Stimulated activated CD4-positive, alpha-beta T cell treated with anti-CD3 and anti-CD28 coated beads, Interleukin-1b, Interleukin-23, amount 100 ng/mL, for 24 hours (primary cell): Measurements from ENCODE around the gene SOX6.
"Not testable (repeated sequence)": the region's sequence is repeated elsewhere in the genome, so short reads cannot be mapped to it uniquely, and the experiment has no call there.

ENCODE experiments used
- DNase-seq, 4 experiments: peaks; one replicate each; pipeline ENCODE4 v3.0.0-alpha.2; 2020; ENCODE audit warnings: low read depth in 4 of 4, low spot score in 1 of 4

The SOX6 gene

GRCh38 chr11:16356057-16356760 lies at the start of gene SOX6:
Gene SOX6 (minus strand): TSS chr11:16356546. CDS start chr11:16341248, 15,298 bp downstream.
- DNase-seq: no peak

GRCh38 chr11:16404781-16405285 lies 48.5 kb upstream of the SOX6 start:
- DNase-seq: no peak

DNA sequence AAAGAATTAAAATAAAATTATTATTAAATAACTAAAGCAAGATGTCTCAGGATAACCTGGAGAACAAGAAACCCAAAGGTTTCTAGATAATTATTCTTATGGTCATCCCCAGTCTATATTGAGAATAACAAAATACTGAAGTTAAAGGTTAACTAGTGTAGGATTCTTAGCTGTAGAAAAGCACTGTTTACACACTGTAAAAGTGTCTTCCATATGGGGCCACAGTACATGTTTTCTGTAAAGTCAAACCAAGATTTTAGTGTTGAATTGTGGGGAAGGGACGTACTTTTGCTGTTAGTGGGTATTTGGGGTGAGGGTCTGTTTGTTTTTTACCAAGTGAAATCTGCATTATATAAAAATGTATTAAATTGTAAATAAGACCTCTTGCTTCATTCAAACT lies 47.5 kb upstream of the SOX6 start:
- DNase-seq: no peak

DNA sequence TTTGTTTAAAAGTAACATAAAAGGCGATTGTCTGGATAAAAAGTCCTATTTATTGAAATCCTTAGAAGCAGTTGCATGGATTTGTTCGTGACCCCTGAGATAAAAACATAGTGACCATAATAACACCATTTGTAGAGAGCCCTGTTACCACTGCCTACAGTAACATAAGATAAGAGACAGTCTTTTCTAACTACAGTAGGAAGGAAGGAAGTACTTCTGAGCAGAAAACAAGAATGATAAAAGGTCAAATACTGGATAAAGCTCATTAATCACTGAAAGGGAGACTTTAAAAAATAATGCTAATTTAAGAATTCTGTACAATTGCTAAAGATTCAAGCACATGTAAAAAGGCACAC lies 47.1 kb upstream of the SOX6 start:
- DNase-seq: no peak

- no peak for DNase-seq
These were observed 46.5 kb upstream of the SOX6 start for GRCh38 chr11:16402654-16403447.

DNA sequence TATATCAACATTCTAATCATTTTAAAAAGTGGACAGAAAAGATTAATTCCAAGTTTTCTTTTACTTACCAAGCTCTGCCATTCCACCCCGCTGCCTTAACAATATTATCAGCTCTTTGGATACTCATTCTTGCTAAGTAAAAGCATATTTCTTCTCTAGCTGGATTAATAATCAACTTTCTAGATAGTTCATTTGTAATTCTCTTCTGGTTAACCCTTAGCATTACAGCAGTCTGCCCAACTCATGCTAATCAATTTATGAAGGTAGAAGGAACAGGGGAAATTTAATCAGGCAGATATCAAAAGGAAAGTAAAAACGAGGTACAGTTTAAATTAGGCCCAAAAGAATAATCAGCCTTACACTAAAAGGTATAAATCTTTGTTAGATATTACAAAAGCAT lies 41.0 kb upstream of the SOX6 start:
- DNase-seq: no peak

DNA sequence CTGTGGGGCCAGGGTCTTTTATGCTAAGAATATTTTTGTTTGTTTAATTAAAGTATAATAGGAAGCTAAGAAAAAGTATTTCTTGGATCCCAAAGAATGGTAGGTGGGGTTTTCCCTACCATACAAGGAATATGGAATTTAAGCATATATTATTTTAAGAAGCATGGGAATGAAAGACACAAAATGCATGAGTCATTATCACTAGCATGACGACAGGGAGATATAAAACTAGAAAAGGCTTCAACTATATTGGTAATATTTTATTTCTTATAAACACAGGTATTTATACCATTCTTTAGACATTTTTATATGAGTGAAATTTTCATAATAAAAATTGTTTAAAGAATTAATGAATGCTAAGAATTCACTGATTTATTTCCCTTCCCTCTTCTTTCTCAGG lies 39.3 kb upstream of the SOX6 start:
- DNase-seq: no peak

GRCh38 chr11:16394947-16395346 lies 38.6 kb upstream of the SOX6 start:
- DNase-seq: no peak

DNA sequence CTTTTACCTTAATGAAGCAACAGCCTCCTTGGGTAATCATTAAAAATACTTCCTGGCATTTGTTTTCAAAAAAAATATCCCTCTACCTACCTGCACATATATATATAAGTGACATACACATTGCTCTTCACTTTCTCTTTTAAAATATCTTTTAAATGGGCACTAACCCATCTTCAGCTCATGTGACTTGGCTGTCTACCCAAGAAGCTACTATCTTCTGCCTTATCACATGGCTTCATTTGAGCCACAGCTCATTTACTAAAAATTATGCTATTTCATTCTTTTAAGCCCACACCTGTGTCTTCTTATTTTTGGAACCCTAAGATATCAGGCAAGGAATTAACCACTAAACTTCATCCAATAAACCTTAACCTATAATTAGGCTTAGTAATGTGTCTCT lies 37.0 kb upstream of the SOX6 start:
- DNase-seq: no peak

GRCh38 chr11:16392616-16393015 lies 36.3 kb upstream of the SOX6 start:
- no peak for DNase-seq

DNA sequence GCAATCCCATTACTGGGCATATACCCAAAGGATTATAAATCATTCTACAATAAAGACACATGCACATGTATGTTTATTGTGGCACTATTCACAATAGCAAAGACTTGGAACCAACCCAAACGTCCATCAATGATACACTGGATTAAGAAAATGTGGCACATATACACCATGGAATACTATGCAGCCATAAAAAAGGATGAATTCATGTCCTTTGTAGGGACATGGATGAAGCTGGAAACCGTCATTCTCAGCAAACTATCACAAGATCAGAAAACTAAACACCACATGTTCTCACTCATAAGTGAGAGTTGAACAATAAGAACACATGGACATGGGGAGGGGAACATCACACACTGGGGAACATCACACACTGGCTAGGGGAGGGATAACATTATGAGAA lies 34.5 kb upstream of the SOX6 start:
- DNase-seq: not testable (repeated sequence)

GRCh38 chr11:16385099-16385498 lies 28.8 kb upstream of the SOX6 start:
- DNase-seq: no peak

DNA sequence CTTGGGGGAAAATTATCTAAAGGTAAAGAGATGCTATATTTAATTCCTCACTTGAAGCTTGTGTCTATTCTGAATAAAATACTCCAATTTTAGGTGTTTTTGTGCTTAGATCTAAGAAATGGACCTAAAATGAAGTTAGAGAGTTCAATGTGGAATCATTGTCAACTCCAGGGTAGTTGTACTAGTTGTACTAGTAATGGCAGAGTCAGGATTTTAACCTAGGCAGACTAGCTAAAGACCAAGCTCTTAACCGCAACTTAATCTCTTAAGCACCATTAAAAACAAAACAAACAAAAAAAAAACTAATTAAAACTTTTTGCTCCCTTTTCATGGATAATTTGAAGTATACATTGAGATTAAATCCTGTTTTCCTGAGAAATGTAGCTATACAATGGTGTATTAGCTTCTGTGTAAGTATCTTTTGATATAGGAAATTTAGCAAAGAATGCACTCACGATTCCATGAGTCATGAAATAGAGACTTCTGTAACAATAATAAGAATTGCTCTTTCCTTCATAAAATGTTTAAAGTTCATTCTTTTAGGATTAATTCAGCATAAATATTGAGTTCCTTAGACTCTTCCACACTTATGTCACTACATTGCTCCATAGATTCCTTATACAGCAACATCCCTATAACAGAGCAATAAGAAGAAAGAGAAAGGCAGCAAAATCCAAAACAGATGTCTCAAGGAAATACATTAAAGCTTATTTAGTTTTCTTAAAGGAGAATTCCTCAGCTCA lies 26.5 kb upstream of the SOX6 start:
- DNase-seq: no peak

- DNase-seq: no peak
These were observed 25.8 kb upstream of the SOX6 start for GRCh38 chr11:16382186-16382585.

GRCh38 chr11:16380941-16381568 lies 24.7 kb upstream of the SOX6 start:
- no peak for DNase-seq

GRCh38 chr11:16378906-16379305 lies 22.6 kb upstream of the SOX6 start:
- DNase-seq: no peak

DNA sequence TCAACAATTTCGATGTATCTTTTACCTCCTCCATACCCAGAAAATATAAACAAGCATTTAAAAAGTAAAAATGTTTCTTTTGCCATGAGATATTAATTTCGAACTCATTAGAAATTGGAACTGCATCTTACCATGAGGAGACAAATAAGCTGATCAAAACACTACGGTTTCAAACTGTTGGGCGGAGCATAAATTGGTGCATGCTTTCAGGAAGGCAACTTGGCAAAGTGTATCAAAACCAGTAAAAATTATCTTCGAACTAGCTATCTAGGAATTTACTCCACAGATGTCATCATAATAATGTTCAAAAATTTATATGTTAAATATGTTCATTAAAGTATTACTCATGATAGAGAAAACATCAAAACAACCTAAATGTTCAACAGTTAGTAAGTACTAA lies 21.4 kb upstream of the SOX6 start:
- no peak for DNase-seq

DNA sequence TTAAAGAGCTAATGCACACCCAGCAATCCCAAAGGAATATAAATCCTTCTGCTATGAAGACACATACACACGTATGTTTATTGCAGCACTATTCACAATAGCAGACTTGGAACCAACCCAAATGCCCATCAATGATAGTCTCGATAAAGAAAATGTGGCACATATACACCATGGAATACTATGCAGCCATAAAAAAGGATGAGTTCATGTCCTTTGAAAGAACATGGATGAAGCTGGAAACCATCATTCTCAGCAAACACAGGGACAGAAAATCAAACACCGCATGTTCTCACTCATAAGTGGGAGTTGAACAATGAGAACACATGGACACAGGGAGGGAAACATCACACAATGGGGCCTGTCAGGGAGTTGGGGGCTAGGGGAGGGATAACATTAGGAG lies 19.3 kb upstream of the SOX6 start:
- DNase-seq: not testable (repeated sequence)

GRCh38 chr11:16373768-16374167 lies 17.4 kb upstream of the SOX6 start:
- DNase-seq: no peak

DNA sequence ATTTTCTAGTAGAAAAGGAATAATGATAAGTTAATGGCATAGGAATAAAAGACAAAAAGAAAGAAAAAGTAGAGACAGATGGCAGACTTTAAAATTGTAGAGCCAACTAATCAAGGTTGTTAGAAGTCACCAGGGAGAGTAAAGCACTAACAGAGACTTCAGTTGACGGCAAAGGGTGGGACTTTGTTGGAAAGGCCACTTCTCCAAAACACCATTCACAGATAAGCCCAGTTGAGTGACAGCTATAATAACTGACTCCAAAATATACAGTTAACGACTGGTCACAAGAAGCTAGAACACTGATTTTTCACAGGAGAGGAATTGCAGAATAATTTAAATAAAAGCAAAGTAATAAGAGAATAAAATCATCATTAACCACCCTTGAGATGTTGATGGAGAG lies 16.0 kb upstream of the SOX6 start:
- DNase-seq: no peak

- DNase-seq: no peak
These were observed 10.9 kb upstream of the SOX6 start for GRCh38 chr11:16367252-16367651.
